MM.1S (cell line): Measurements from ENCODE around the gene SNRNP70.

Source experiments
- DNase-seq: peaks from one replicate; pipeline ENCODE4 v3.0.0-alpha.2; 2015
- H2AFZ ChIP-seq: fragments of 300-600 bp; sonication (generic); 2 replicates; pipeline ENCODE4 v1.6.0; 2016; ENCODE audit warnings: antibody characterized with exemption, low read length
- H3F3A ChIP-seq: fragments of 300-600 bp; sonication (generic); 2 replicates; pipeline ENCODE4 v1.6.1; 2016; ENCODE audit warnings: mild to moderate bottlenecking, antibody characterized with exemption, low read length, moderate library complexity, mixed read lengths; ENCODE audit not compliant: insufficient read depth
- H3K27ac ChIP-seq: fragments of 300-600 bp; sonication (generic); 2 replicates; pipeline ENCODE4 v1.5.1; 2016; ENCODE audit warnings: mild to moderate bottlenecking, low read length
- H3K27me3 ChIP-seq: fragments of 300-600 bp; sonication (generic); replicated peaks from 2 replicates; pipeline ENCODE4 v1.6.0; 2016; ENCODE audit warnings: low read length; ENCODE audit not compliant: insufficient read depth
- H3K36me3 ChIP-seq: fragments of 300-600 bp; sonication (generic); replicated peaks from 2 replicates; pipeline ENCODE4 v1.6.1; 2016; ENCODE audit warnings: mild to moderate bottlenecking, low read length, mixed read lengths; ENCODE audit not compliant: insufficient read depth
- H3K4me1 ChIP-seq: fragments of 300-600 bp; sonication (generic); 2 replicates; pipeline ENCODE4 v1.6.1; 2016; ENCODE audit warnings: low read length, mixed read lengths
- H3K4me2 ChIP-seq: fragments of 300-600 bp; sonication (generic); 2 replicates; pipeline ENCODE4 v1.6.0; 2016; ENCODE audit warnings: low read depth, low read length
- H3K4me3 ChIP-seq: fragments of 300-600 bp; sonication (generic); 2 replicates; pipeline ENCODE4 v1.5.1; 2016; ENCODE audit warnings: low read length, mixed read lengths
- H3K79me2 ChIP-seq: fragments of 300-600 bp; sonication (generic); 2 replicates; pipeline ENCODE4 v1.6.1; 2016; ENCODE audit warnings: mixed run types, low read length, mixed read lengths
- H3K9ac ChIP-seq: fragments of 300-600 bp; sonication (generic); 2 replicates; pipeline ENCODE4 v1.6.1; 2016; ENCODE audit warnings: low read length, mixed read lengths
- H3K9me2 ChIP-seq: fragments of 300-600 bp; sonication (generic); replicated peaks from 2 replicates; pipeline ENCODE4 v1.6.1; 2016; ENCODE audit warnings: mild to moderate bottlenecking, low read length, mixed read lengths; ENCODE audit not compliant: insufficient read depth
- H3K9me3 ChIP-seq: fragments of 300-600 bp; sonication (generic); replicated peaks from 2 replicates; pipeline ENCODE4 v1.6.1; 2016; ENCODE audit warnings: mild to moderate bottlenecking, low read length, mixed read lengths; ENCODE audit not compliant: insufficient read depth
- H4K20me1 ChIP-seq: fragments of 300-600 bp; sonication (generic); 2 replicates; pipeline ENCODE4 v1.6.1; 2016; ENCODE audit warnings: mild to moderate bottlenecking, low read length, moderate library complexity, mixed read lengths; ENCODE audit not compliant: insufficient read depth
- EZH2 ChIP-seq: fragments of 300-600 bp; sonication (generic); optimal IDR thresholded peaks from 2 replicates; pipeline ENCODE3; 2017; ENCODE audit warnings: low read depth, mild to moderate bottlenecking, antibody characterized with exemption, low read length, mixed read lengths
- EZH2phosphoT487 ChIP-seq: fragments of 300-600 bp; sonication (generic); IDR thresholded peaks from 2 replicates; pipeline ENCODE4 v1.6.1; 2018; ENCODE audit warnings: antibody characterized with exemption, low read length
- TF ChIP-seq, protein P1 (sequence below): fragments of 300-600 bp; sonication (generic); IDR thresholded peaks from 2 replicates; pipeline ENCODE4 v1.5.1; 2016; ENCODE audit warnings: antibody characterized with exemption, low read length, mixed read lengths

Gene SNRNP70

GRCh38 chr19:49101160-49101559, 15.9 kb downstream of the SNRNP70 start:
- no peak overlapping the region for H3K4me3 ChIP-seq
- H3K27ac ChIP-seq: no peak overlapping the region
- no peak overlapping the region for H3K4me2 ChIP-seq
- DNase-seq: no peak
- H4K20me1 ChIP-seq: peaks cover 4% of the 10 kb centered on the region; the same call in 1 of the 2 replicates
- H3K79me2 ChIP-seq: peaks cover 45% of the 10 kb centered on the region
- peaks cover 17% of the 10 kb centered on the region for H3K36me3 ChIP-seq
- H3K4me1 ChIP-seq: no peaks in the 10 kb centered on the region
- H3F3A ChIP-seq: peaks cover 15% of the 10 kb centered on the region; the same call in 1 of the 2 replicates
- TF ChIP-seq, protein P1, sequence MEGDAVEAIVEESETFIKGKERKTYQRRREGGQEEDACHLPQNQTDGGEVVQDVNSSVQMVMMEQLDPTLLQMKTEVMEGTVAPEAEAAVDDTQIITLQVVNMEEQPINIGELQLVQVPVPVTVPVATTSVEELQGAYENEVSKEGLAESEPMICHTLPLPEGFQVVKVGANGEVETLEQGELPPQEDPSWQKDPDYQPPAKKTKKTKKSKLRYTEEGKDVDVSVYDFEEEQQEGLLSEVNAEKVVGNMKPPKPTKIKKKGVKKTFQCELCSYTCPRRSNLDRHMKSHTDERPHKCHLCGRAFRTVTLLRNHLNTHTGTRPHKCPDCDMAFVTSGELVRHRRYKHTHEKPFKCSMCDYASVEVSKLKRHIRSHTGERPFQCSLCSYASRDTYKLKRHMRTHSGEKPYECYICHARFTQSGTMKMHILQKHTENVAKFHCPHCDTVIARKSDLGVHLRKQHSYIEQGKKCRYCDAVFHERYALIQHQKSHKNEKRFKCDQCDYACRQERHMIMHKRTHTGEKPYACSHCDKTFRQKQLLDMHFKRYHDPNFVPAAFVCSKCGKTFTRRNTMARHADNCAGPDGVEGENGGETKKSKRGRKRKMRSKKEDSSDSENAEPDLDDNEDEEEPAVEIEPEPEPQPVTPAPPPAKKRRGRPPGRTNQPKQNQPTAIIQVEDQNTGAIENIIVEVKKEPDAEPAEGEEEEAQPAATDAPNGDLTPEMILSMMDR: no peak
- TF ChIP-seq EZH2phosphoT487 (no peak), EZH2 (no peak)
- H2AFZ ChIP-seq: no peak overlapping the region
- no peaks in the 10 kb centered on the region for H3K27me3 ChIP-seq
- no peak overlapping the region for H3K9ac ChIP-seq
- no peaks in the 10 kb centered on the region for H3K9me2 ChIP-seq
- H3K9me3 ChIP-seq: no peaks in the 10 kb centered on the region

GRCh38 chr19:49102303-49102702, 17.1 kb downstream of the SNRNP70 start:
- no peak for DNase-seq
- Histone ChIP-seq H2AFZ (no peak overlapping the region), H3K4me1 (no peaks in the 10 kb centered on the region), H3K27me3 (no peaks in the 10 kb centered on the region), H4K20me1 (peaks cover 1% of the 10 kb centered on the region; the same call in 1 of the 2 replicates), H3K79me2 (peaks cover 40% of the 10 kb centered on the region), H3K9me2 (no peaks in the 10 kb centered on the region), H3K27ac (no peak overlapping the region), H3K36me3 (peaks cover 17% of the 10 kb centered on the region), H3K9me3 (no peaks in the 10 kb centered on the region), H3K4me3 (no peak overlapping the region), H3K9ac (no peak overlapping the region), H3F3A (peaks cover 12% of the 10 kb centered on the region; the same call in 1 of the 2 replicates), H3K4me2 (no peak overlapping the region)
- TF ChIP-seq, protein P1: no peak
- TF ChIP-seq EZH2 (no peak), EZH2phosphoT487 (no peak)

DNA sequence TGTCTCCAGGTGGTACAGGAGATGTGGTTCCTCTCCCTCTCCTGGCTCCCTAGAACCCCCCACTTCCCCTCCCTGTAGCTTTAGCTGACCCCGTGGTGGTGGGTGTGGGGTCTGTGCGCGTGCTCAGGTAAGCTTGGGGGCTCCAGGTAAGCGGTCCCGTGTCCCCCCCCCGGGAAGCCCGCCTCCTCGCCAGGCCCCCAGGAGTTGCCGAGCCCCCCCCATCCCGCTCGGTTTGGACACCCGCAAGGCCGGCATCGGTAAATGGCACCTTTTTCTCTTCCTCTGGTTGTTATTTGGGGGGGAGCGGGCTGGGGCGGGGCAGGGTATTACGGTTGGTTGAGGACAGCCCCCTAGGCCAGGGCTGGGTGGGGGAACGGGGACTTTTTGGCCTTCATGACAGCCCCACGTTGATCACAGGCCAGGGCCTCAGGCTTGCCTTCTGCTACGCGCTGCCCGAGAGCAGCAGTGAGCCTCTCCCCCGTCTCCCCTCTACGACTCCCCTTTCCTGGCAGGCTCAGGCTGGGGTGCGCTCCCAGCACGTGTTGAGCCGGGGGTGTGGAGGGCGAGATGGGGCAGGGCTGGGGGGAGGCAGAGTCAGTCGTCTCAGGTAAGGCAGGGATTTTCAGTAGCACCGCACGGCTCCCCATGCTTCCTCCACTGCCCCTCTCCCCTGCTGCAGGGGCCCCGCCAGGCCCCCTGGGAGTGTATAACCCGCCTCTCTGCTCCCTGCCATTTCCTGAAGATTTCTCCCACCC, 18.3 kb downstream of the SNRNP70 start:
- H3K9ac ChIP-seq: no peak overlapping the region
- H3K36me3 ChIP-seq: peaks cover 12% of the 10 kb centered on the region
- no peaks in the 10 kb centered on the region for H3K27me3 ChIP-seq
- no peaks in the 10 kb centered on the region for H3K9me3 ChIP-seq
- no peak for DNase-seq
- no peak overlapping the region for H3K27ac ChIP-seq
- no peaks in the 10 kb centered on the region for H3K4me1 ChIP-seq
- peaks cover 28% of the 10 kb centered on the region for H3K79me2 ChIP-seq
- H2AFZ ChIP-seq: no peak overlapping the region
- no peaks in the 10 kb centered on the region for H3K9me2 ChIP-seq
- H4K20me1 ChIP-seq: no peaks in the 10 kb centered on the region; the same call in 1 of the 2 replicates
- TF ChIP-seq EZH2phosphoT487 (no peak), EZH2 (no peak)
- TF ChIP-seq, protein P1: no peak
- no peak overlapping the region for H3K4me3 ChIP-seq
- H3F3A ChIP-seq: peaks cover 9% of the 10 kb centered on the region; the same call in 1 of the 2 replicates
- no peak overlapping the region for H3K4me2 ChIP-seq
